GM12878 (cell line): ENCODE results near the gene NEK11. TPM values are rescaled to one million over a fixed set of nuclear protein-coding genes. Genes with fewer than 3 reads are reported as not detected.

ENCODE experiments used
- ATAC-seq: fragments of 200-7000 bp; cut with Tn5 transposase; 3 replicates; pipeline ENCODE4 v1.9.1; 2020; ENCODE audit warnings: mild to moderate bottlenecking, moderate library complexity
- BruUV-seq: library from RNA; stranded (reverse); fragments of 400-500 nt; replicated peaks from 2 replicates; lab custom pipeline; 2021; lab: Mats Ljungman, UMichigan
- CTCF ChIA-PET: fragments of 300-600 bp; sonication (Branson Sonifier 250); formaldehyde crosslinking; extraction: SDS; loops from one replicate; lab custom pipeline; 2021; ENCODE audit warnings: inconsistent platforms; lab: Yijun Ruan, JAX
- POLR2A ChIA-PET: fragments of 350-600 bp; formaldehyde crosslinking; extraction: SDS; loops from one replicate; lab custom pipeline; 2021; ENCODE audit warnings: inconsistent platforms; lab: Charles Lee
- RAD21 ChIA-PET: fragments of 300-600 bp; sonication (Branson Sonifier 250); formaldehyde crosslinking; loops from one replicate; lab custom pipeline; 2023; ENCODE audit warnings: antibody characterized with exemption; ENCODE audit not compliant: unreplicated experiment; lab: Charles Lee
- SMC1A ChIA-PET: fragments of 300-600 bp; sonication (Branson Sonifier 250); formaldehyde crosslinking; loops from one replicate; lab custom pipeline; 2023; ENCODE audit not compliant: unreplicated experiment, uncharacterized antibody; lab: Charles Lee
- DNase-seq: peaks from one replicate; pipeline ENCODE4 v3.0.0-alpha.2; 2011; ENCODE audit warnings: low read depth, low spot score
- FAIRE-seq: peaks from 3 replicates; lab custom pipeline; 2011; peaks lifted over from hg19 to GRCh38; lab: Jason Lieb, UNC
- H2AFZ ChIP-seq: 2 replicates; pipeline ENCODE4 v1.6.0; 2011; ENCODE audit warnings: low read depth, low read length, control low read depth; ENCODE audit not compliant: control insufficient read depth
- H3K27ac ChIP-seq: 2 replicates; pipeline ENCODE4 v1.5.1; 2011; ENCODE audit warnings: control low read depth; ENCODE audit not compliant: control insufficient read depth, insufficient read depth
- H3K27me3 ChIP-seq, 2 experiments: replicated peaks in 1 of 2; 2 replicates each; pipeline versions ENCODE4 v1.6.0 to v1.6.1; 2011; ENCODE audit warnings: low read length in 1 of 2; ENCODE audit not compliant: control insufficient read depth in 2 of 2, insufficient read depth in 2 of 2
- H3K36me3 ChIP-seq, 2 experiments: 2 replicates each; pipeline ENCODE4 v1.5.1; 2011; ENCODE audit warnings: low read length in 1 of 2; ENCODE audit not compliant: control insufficient read depth in 2 of 2, insufficient read depth in 2 of 2
- H3K4me1 ChIP-seq: 2 replicates; pipeline ENCODE4 v1.6.1; 2011; ENCODE audit warnings: mild to moderate bottlenecking, low read length, moderate library complexity, mixed read lengths; ENCODE audit not compliant: control insufficient read depth, insufficient read depth
- H3K4me2 ChIP-seq: 2 replicates; pipeline ENCODE4 v1.6.0; 2011; ENCODE audit warnings: control low read depth; ENCODE audit not compliant: control insufficient read depth, insufficient read depth
- H3K4me3 ChIP-seq: fragments of 200-600 bp; sonication (generic); 2 replicates; pipeline ENCODE4 v1.5.1; 2016
- H3K79me2 ChIP-seq: 2 replicates; pipeline ENCODE4 v1.6.0; 2011; ENCODE audit warnings: low read length; ENCODE audit not compliant: control insufficient read depth, insufficient read depth
- H3K9ac ChIP-seq: 2 replicates; pipeline ENCODE4 v1.8.0; 2011; ENCODE audit warnings: low read length, control low read depth, mixed read lengths; ENCODE audit not compliant: control insufficient read depth, insufficient read depth
- H3K9me3 ChIP-seq: replicated peaks from 3 replicates; pipeline ENCODE4 v1.5.1; 2011; ENCODE audit warnings: mild to moderate bottlenecking, low read length; ENCODE audit not compliant: control insufficient read depth, insufficient read depth
- H4K20me1 ChIP-seq: 2 replicates; pipeline ENCODE4 v1.6.0; 2011; ENCODE audit not compliant: control insufficient read depth, insufficient read depth
- CHD2 ChIP-seq: IDR thresholded peaks from 2 replicates; pipeline ENCODE4 v1.6.1; 2011; ENCODE audit warnings: low read depth, low read length, improper control_type of control experiment, borderline replicate concordance
- CUX1 ChIP-seq: IDR thresholded peaks from 2 replicates; pipeline ENCODE4 v1.6.1; 2012; ENCODE audit warnings: improper control_type of control experiment, low read depth, low read length; ENCODE audit not compliant: insufficient replicate concordance
- EZH2 ChIP-seq: IDR thresholded peaks from 2 replicates; pipeline ENCODE4 v1.6.1; 2012; ENCODE audit warnings: low read depth, mild to moderate bottlenecking, control low read depth, inconsistent platforms, low read length, borderline replicate concordance; ENCODE audit not compliant: control insufficient read depth
- FOXM1 ChIP-seq: IDR thresholded peaks from 2 replicates; pipeline ENCODE4 v1.6.1; 2012; ENCODE audit warnings: low read depth, mild to moderate bottlenecking, inconsistent platforms, low read length, moderate library complexity
- HDAC6 ChIP-seq: fragments of 200-600 bp; sonication (generic); IDR thresholded peaks from one replicate; pipeline ENCODE4 v1.8.0; 2017; ENCODE audit warnings: antibody characterized with exemption; ENCODE audit not compliant: unreplicated experiment
- IKZF1 ChIP-seq: fragments of 450-650 bp; conservative IDR thresholded peaks from 2 replicates; pipeline ENCODE4 v1.6.1; 2017; ENCODE audit warnings: antibody characterized with exemption, mild to moderate bottlenecking
- JUNB ChIP-seq: IDR thresholded peaks from 2 replicates; pipeline ENCODE4 v1.6.1; 2016; ENCODE audit warnings: antibody characterized with exemption, mild to moderate bottlenecking
- MXI1 ChIP-seq: fragments of 150-350 bp; IDR thresholded peaks from 2 replicates; pipeline ENCODE4 v1.6.1; 2011; ENCODE audit warnings: low read depth, mild to moderate bottlenecking, inconsistent platforms, low read length, improper control_type of control experiment
- NBN ChIP-seq: fragments of 450-650 bp; IDR thresholded peaks from 2 replicates; pipeline ENCODE4 v1.6.1; 2016
- NR2C2 ChIP-seq: IDR thresholded peaks from 2 replicates; pipeline ENCODE4 v1.6.1; 2011; ENCODE audit warnings: borderline replicate concordance, low read depth; ENCODE audit not compliant: control insufficient read depth, insufficient read length
- PAX8 ChIP-seq: fragments of 450-650 bp; IDR thresholded peaks from 2 replicates; pipeline ENCODE4 v1.6.1; 2017; ENCODE audit warnings: mild to moderate bottlenecking, moderate library complexity
- POLR2AphosphoS2 ChIP-seq: IDR thresholded peaks from 2 replicates; pipeline ENCODE4 v1.6.1; 2011; ENCODE audit warnings: low read depth, mild to moderate bottlenecking, low read length, improper control_type of control experiment, moderate library complexity
- SIX5 ChIP-seq: IDR thresholded peaks from 2 replicates; pipeline ENCODE4 v1.6.1; 2011; ENCODE audit warnings: mild to moderate bottlenecking, low read depth, low read length, moderate library complexity; ENCODE audit not compliant: severe bottlenecking
- SMC3 ChIP-seq: IDR thresholded peaks from 2 replicates; pipeline ENCODE4 v1.6.1; 2011; ENCODE audit warnings: low read length, improper control_type of control experiment, borderline replicate concordance
- SUPT20H ChIP-seq: IDR thresholded peaks from 2 replicates; pipeline ENCODE4 v1.6.1; 2011; ENCODE audit warnings: low read depth, mild to moderate bottlenecking, low read length, moderate library complexity, borderline replicate concordance; ENCODE audit not compliant: control insufficient read depth
- TCF12 ChIP-seq: IDR thresholded peaks from 2 replicates; pipeline ENCODE4 v1.6.1; 2011; ENCODE audit warnings: low read depth, mild to moderate bottlenecking, low read length
- ZSCAN29 ChIP-seq: fragments of 450-650 bp; IDR thresholded peaks from 2 replicates; pipeline ENCODE4 v1.6.1; 2017; ENCODE audit warnings: mild to moderate bottlenecking, moderate library complexity
- WGBS: methylation state at CpG from one replicate; pipeline ENCODE4 v1.1.6; 2016; ENCODE audit warnings: low lambda C conversion rate; ENCODE audit not compliant: insufficient replicate concordance, insufficient coverage; ENCODE audit errors: missing lambda C conversion rate; 5-methylcytosine and 5-hydroxymethylcytosine counted together
- in situ Hi-C: fragments of 300-500 bp; cut with MboI; formaldehyde crosslinking; loops from 9 replicates; pipeline ENCODE4 v1.14.3; 2018; ENCODE audit warnings: mixed read lengths
- intact Hi-C: fragments of 100-400 bp; cut with micrococcal nuclease; formaldehyde crosslinking; loops from one replicate; pipeline ENCODE4 v1.14.2; 2022; ENCODE audit not compliant: unreplicated experiment
- polyA plus RNA-seq, 11 experiments: library from polyadenylated mRNA; depleted of rRNA in 4 of 11; unstranded in 6 of 11; stranded (reverse) in 5 of 11; fragments of >200 nt; fragmentation: Nextera tagmentation in 4 of 11; fragmentation: Illumina TruSeq in 1 of 11; extraction: Ambion mirVana in 4 of 11; extraction: Trizol in 1 of 11; gene quantifications; 1 replicate in 1 of 11; 2 replicates in 10 of 11; pipeline versions ENCODE4 v1.2.1 to v1.2.3, GENCODE V29; 2011 to 2016; ENCODE audit warnings: inconsistent platforms in 2 of 11, missing spikeins in 2 of 11, low read depth in 1 of 11
- total RNA-seq, 4 experiments: library from RNA; depleted of rRNA in 3 of 4; stranded (reverse); fragments of >200 nt in 3 of 4; fragmentation: Illumina TruSeq in 1 of 4; extraction: Trizol in 1 of 4; gene quantifications; 2 replicates each; pipeline versions ENCODE4 v1.2.1 to v1.2.3, GENCODE V29; 2013 to 2021
- TF ChIP-seq, protein P1 (sequence below): fragments of 450-650 bp; IDR thresholded peaks from 2 replicates; pipeline ENCODE4 v1.6.1; 2017; ENCODE audit warnings: mild to moderate bottlenecking, low read depth, inconsistent platforms; ENCODE audit not compliant: poor library complexity, severe bottlenecking

The NEK11 gene
- total and polyA plus RNA-seq, 10 of the 15 experiments (the other 5 are each of a cell fraction or from before 2014, with no cell fraction given), result 0.05 to 0.94 (median 0.36) TPM; not detected in 1

DNA sequence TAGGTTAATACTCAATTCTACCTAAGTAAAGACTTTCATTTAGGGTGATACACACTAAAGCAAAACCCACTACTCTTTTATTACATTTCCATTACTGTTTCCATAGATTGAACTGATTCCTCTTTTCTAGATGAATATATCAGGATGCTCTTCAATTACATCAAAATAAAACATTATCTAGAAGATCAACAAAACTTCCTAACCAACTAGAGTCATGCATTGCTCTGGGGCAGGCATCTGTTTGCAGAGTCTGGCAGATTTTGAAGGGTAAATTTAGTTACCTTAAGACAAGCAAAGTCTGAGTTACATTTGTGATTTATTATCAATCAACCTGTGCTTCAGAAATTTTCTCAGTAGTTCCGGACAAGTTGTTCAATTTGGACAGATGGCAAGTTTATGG is 117.1 kb downstream of the NEK11 start:
- ChIA-PET SMC1A (no interaction called here), RAD21 (no interaction called here), POLR2A (no interaction called here), CTCF (interaction anchor here (1.7 kb wide), 1 partner anchor 111 kb away, joined by 9 read pairs; no protein-coding TSS in a partner anchor)
- H2AFZ ChIP-seq, result no peak overlapping the region
- intact Hi-C loops (no loop called here), in situ Hi-C loops (no loop called here)
- no peaks in the 10 kb centered on the region for H3K36me3 ChIP-seq
- ATAC-seq, result no peak
- H3K79me2 ChIP-seq, result no peaks in the 10 kb centered on the region
- no peak overlapping the region for H3K9ac ChIP-seq
- DNase-seq, result no peak
- H3K4me3 ChIP-seq, result no peak overlapping the region
- no peak overlapping the region for H3K27ac ChIP-seq
- no peak overlapping the region for H3K4me2 ChIP-seq
- no peaks in the 10 kb centered on the region for H3K9me3 ChIP-seq
- no peaks in the 10 kb centered on the region for H3K4me1 ChIP-seq
- WGBS, result 90% methylated on average over 1 of the region's 1 CpG
- H4K20me1 ChIP-seq, result no peaks in the 10 kb centered on the region
- TF ChIP-seq NR2C2, result no peak
- TF ChIP-seq SUPT20H, result no peak
- no peak for TF ChIP-seq MXI1
- no peak for TF ChIP-seq EZH2
- TF ChIP-seq SIX5, result no peak
- no peak for TF ChIP-seq ZSCAN29
- TF ChIP-seq IKZF1, result no peak
- TF ChIP-seq POLR2AphosphoS2, result no peak
- TF ChIP-seq PAX8, result no peak
- TF ChIP-seq NBN, result no peak
- TF ChIP-seq FOXM1, result no peak
- no peak for TF ChIP-seq JUNB
- TF ChIP-seq, protein P1, sequence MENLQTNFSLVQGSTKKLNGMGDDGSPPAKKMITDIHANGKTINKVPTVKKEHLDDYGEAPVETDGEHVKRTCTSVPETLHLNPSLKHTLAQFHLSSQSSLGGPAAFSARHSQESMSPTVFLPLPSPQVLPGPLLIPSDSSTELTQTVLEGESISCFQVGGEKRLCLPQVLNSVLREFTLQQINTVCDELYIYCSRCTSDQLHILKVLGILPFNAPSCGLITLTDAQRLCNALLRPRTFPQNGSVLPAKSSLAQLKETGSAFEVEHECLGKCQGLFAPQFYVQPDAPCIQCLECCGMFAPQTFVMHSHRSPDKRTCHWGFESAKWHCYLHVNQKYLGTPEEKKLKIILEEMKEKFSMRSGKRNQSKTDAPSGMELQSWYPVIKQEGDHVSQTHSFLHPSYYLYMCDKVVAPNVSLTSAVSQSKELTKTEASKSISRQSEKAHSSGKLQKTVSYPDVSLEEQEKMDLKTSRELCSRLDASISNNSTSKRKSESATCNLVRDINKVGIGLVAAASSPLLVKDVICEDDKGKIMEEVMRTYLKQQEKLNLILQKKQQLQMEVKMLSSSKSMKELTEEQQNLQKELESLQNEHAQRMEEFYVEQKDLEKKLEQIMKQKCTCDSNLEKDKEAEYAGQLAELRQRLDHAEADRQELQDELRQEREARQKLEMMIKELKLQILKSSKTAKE, result no peak
- no peak for TF ChIP-seq CHD2
- TF ChIP-seq SMC3, result no peak
- TF ChIP-seq HDAC6, result no peak
- no peak for TF ChIP-seq TCF12
- no peak for TF ChIP-seq CUX1
- BruUV-seq, result no TSS peak
- no peaks in the 10 kb centered on the region for H3K27me3 ChIP-seq
- no peak for FAIRE-seq
